Hepatocyte (in vitro differentiated cells): Measurements from ENCODE around the gene PCBP3. TPM values are rescaled to one million over a fixed set of nuclear protein-coding genes. Genes with fewer than 3 reads are reported as not detected.

Experiments
- DNase-seq: peaks from one replicate; pipeline ENCODE4 v3.0.0-alpha.2; 2016; ENCODE audit warnings: low spot score
- H2AFZ ChIP-seq: fragments of 200-600 bp; sonication (generic); 2 replicates; pipeline ENCODE4 v1.6.0; 2016; ENCODE audit warnings: antibody characterized with exemption, mild to moderate bottlenecking
- H3K27ac ChIP-seq: fragments of 200-600 bp; sonication (generic); 2 replicates; pipeline ENCODE4 v1.5.1; 2016; ENCODE audit warnings: mild to moderate bottlenecking
- H3K27me3 ChIP-seq: fragments of 200-600 bp; sonication (generic); 2 replicates; pipeline ENCODE4 v1.6.1; 2016
- H3K36me3 ChIP-seq: fragments of 200-600 bp; sonication (generic); replicated peaks from 2 replicates; pipeline ENCODE4 v1.5.1; 2016; ENCODE audit warnings: low read depth; ENCODE audit not compliant: insufficient read depth
- H3K4me1 ChIP-seq: fragments of 200-600 bp; sonication (generic); 2 replicates; pipeline ENCODE4 v1.5.1; 2016; ENCODE audit warnings: mild to moderate bottlenecking, moderate library complexity; ENCODE audit not compliant: insufficient read depth
- H3K4me2 ChIP-seq: fragments of 200-600 bp; sonication (generic); 2 replicates; pipeline ENCODE4 v1.6.0; 2016
- H3K4me3 ChIP-seq: fragments of 200-600 bp; sonication (generic); 2 replicates; pipeline ENCODE4 v1.5.1; 2016; ENCODE audit warnings: mild to moderate bottlenecking
- H3K79me2 ChIP-seq: fragments of 200-600 bp; sonication (generic); 2 replicates; pipeline ENCODE4 v1.6.0; 2017; ENCODE audit warnings: mild to moderate bottlenecking
- H3K9me2 ChIP-seq: fragments of 200-600 bp; sonication (generic); replicated peaks from 2 replicates; pipeline ENCODE4 v1.6.0; 2017; ENCODE audit warnings: mild to moderate bottlenecking; ENCODE audit not compliant: insufficient read depth
- H3K9me3 ChIP-seq: fragments of 200-600 bp; sonication (generic); 2 replicates; pipeline ENCODE4 v1.5.1; 2016; ENCODE audit warnings: low read depth, mild to moderate bottlenecking
- H4K20me1 ChIP-seq: fragments of 200-600 bp; sonication (generic); 2 replicates; pipeline ENCODE4 v1.6.0; 2016; ENCODE audit warnings: mild to moderate bottlenecking; ENCODE audit not compliant: insufficient read depth, poor library complexity, severe bottlenecking
- CTCF ChIP-seq: fragments of 200-600 bp; sonication (generic); IDR thresholded peaks from 2 replicates; pipeline ENCODE4 v1.5.1; 2016; ENCODE audit warnings: antibody characterized with exemption, mild to moderate bottlenecking; ENCODE audit not compliant: poor library complexity
- EZH2 ChIP-seq: fragments of 200-600 bp; sonication (generic); IDR thresholded peaks from 2 replicates; pipeline ENCODE4 v1.6.1; 2016; ENCODE audit warnings: antibody characterized with exemption, mild to moderate bottlenecking, borderline replicate concordance
- EZH2phosphoT487 ChIP-seq: fragments of 200-600 bp; sonication (generic); IDR thresholded peaks from one replicate; pipeline ENCODE4 v1.6.1; 2018; ENCODE audit warnings: antibody characterized with exemption, mild to moderate bottlenecking, low read depth, moderate library complexity; ENCODE audit not compliant: unreplicated experiment, severe bottlenecking
- WGBS: methylation state at CpG from one replicate; pipeline ENCODE4 v1.1.6; 2016; ENCODE audit warnings: low lambda C conversion rate; ENCODE audit errors: missing lambda C conversion rate; 5-methylcytosine and 5-hydroxymethylcytosine counted together
- polyA plus RNA-seq: library from polyadenylated mRNA; unstranded; fragments of >200 nt; fragmentation: Nextera tagmentation; extraction: Ambion mirVana; gene quantifications from 2 replicates; pipeline ENCODE4 v1.2.1, GENCODE V29; 2016
- total RNA-seq: library from RNA; depleted of rRNA; stranded (reverse); fragments of >200 nt; gene quantifications from 2 replicates; pipeline ENCODE4 v1.2.3, GENCODE V29; 2014

The PCBP3 gene
- total and polyA plus RNA-seq, 2 experiments from 2014 or later, result 3.1 to 8.8 TPM

- Histone ChIP-seq H3K79me2 (no peaks in the 10 kb centered on the region), H3K9me3 (no peaks in the 10 kb centered on the region), H3K27me3 (no peaks in the 10 kb centered on the region), H3K4me1 (no peaks in the 10 kb centered on the region), H4K20me1 (no peaks in the 10 kb centered on the region), H2AFZ (no peak overlapping the region), H3K27ac (no peak overlapping the region), H3K36me3 (no peaks in the 10 kb centered on the region), H3K9me2 (no peaks in the 10 kb centered on the region), H3K4me3 (no peak overlapping the region), H3K4me2 (no peak overlapping the region)
- no peak for TF ChIP-seq CTCF
- TF ChIP-seq EZH2phosphoT487, result no peak
- TF ChIP-seq EZH2, result no peak
- WGBS, result 86% methylated on average over 14 of the region's 14 CpGs
- DNase-seq, result no peak
Observed at GRCh38 chr21:45788637-45789506, 145.3 kb downstream of the PCBP3 start.

- no peak overlapping the region for H3K4me3 ChIP-seq
- no peaks in the 10 kb centered on the region for H3K9me3 ChIP-seq
- H3K36me3 ChIP-seq, result no peaks in the 10 kb centered on the region
- TF ChIP-seq EZH2 (no peak), EZH2phosphoT487 (no peak), CTCF (no peak)
- H3K27me3 ChIP-seq, result no peaks in the 10 kb centered on the region
- DNase-seq, result no peak
- no peaks in the 10 kb centered on the region for H3K9me2 ChIP-seq
- H3K4me1 ChIP-seq, result no peaks in the 10 kb centered on the region
- H2AFZ ChIP-seq, result no peak overlapping the region
- peaks cover 3% of the 10 kb centered on the region for H4K20me1 ChIP-seq
- no peaks in the 10 kb centered on the region for H3K79me2 ChIP-seq
- H3K27ac ChIP-seq, result no peak overlapping the region
- WGBS, result 95% methylated on average over 7 of the region's 7 CpGs
- H3K4me2 ChIP-seq, result no peak overlapping the region
Observed at GRCh38 chr21:45790427-45790826, 146.9 kb downstream of the PCBP3 start.

- TF ChIP-seq EZH2 (no peak), EZH2phosphoT487 (no peak), CTCF (no peak)
- H3K4me2 ChIP-seq, result no peak overlapping the region
- DNase-seq, result no peak
- no peaks in the 10 kb centered on the region for H3K79me2 ChIP-seq
- peaks cover 3% of the 10 kb centered on the region for H4K20me1 ChIP-seq
- no peaks in the 10 kb centered on the region for H3K9me3 ChIP-seq
- H3K27me3 ChIP-seq, result no peaks in the 10 kb centered on the region
- H3K9me2 ChIP-seq, result no peaks in the 10 kb centered on the region
- no peaks in the 10 kb centered on the region for H3K4me1 ChIP-seq
- 95% methylated on average over 19 of the region's 19 CpGs for WGBS
- H3K4me3 ChIP-seq, result no peak overlapping the region
- no peak overlapping the region for H2AFZ ChIP-seq
- H3K36me3 ChIP-seq, result no peaks in the 10 kb centered on the region
- H3K27ac ChIP-seq, result no peak overlapping the region
Observed at GRCh38 chr21:45791562-45792418, 148.3 kb downstream of the PCBP3 start.
